Measurements from ENCODE around the gene C16orf92. TPM values are rescaled to one million over a fixed set of nuclear protein-coding genes. Genes with fewer than 3 reads are reported as not detected.

Gene C16orf92
- total RNA-seq, 3 donors from 2014 or later: not detected

DNA sequence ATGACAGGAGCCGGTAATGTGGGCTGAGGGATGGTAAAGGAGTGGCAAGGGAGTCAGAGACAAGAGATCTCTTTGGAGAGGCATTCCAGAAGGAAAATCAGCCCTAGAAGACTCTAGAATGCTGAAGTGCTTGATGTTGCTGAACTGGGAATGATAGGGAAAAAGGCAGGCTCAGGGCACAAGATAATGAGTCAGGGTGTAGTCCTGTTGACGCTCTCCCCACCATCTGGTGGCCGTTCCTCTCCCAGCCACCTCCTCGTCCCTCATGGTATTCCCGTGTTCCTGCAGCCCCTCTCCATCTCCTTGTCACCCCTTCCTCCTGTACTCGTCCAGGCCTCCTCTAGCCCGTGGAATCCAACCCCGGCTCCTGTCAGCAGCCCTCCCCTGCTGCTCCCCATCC lies 31.5 kb downstream of the C16orf92 start:
- no peaks in the 10 kb centered on the region for H3K36me3 ChIP-seq
- H3K4me3 ChIP-seq: no peak overlapping the region
- TF ChIP-seq POLR2AphosphoS5 (IDR thresholded peaks at IDR 0.05) (no peak), POLR2A (IDR thresholded peaks at IDR 0.05) (no peak)
- TF ChIP-seq, protein P1, sequence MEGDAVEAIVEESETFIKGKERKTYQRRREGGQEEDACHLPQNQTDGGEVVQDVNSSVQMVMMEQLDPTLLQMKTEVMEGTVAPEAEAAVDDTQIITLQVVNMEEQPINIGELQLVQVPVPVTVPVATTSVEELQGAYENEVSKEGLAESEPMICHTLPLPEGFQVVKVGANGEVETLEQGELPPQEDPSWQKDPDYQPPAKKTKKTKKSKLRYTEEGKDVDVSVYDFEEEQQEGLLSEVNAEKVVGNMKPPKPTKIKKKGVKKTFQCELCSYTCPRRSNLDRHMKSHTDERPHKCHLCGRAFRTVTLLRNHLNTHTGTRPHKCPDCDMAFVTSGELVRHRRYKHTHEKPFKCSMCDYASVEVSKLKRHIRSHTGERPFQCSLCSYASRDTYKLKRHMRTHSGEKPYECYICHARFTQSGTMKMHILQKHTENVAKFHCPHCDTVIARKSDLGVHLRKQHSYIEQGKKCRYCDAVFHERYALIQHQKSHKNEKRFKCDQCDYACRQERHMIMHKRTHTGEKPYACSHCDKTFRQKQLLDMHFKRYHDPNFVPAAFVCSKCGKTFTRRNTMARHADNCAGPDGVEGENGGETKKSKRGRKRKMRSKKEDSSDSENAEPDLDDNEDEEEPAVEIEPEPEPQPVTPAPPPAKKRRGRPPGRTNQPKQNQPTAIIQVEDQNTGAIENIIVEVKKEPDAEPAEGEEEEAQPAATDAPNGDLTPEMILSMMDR (IDR thresholded peaks at IDR 0.05): no peak
- intact Hi-C loops (cut with DNase I; ENCODE audit: low total_unique reads): no loop called here
- no peaks in the 10 kb centered on the region for H3K27me3 ChIP-seq
- peak overlapping the region; percentile 41 to 50 for H3K27ac ChIP-seq
- H3K4me1 ChIP-seq: no peaks in the 10 kb centered on the region
- no peak for DNase-seq (ENCODE audit: low spot score in 2 of 2)
- no peaks in the 10 kb centered on the region for H3K9me3 ChIP-seq

DNA sequence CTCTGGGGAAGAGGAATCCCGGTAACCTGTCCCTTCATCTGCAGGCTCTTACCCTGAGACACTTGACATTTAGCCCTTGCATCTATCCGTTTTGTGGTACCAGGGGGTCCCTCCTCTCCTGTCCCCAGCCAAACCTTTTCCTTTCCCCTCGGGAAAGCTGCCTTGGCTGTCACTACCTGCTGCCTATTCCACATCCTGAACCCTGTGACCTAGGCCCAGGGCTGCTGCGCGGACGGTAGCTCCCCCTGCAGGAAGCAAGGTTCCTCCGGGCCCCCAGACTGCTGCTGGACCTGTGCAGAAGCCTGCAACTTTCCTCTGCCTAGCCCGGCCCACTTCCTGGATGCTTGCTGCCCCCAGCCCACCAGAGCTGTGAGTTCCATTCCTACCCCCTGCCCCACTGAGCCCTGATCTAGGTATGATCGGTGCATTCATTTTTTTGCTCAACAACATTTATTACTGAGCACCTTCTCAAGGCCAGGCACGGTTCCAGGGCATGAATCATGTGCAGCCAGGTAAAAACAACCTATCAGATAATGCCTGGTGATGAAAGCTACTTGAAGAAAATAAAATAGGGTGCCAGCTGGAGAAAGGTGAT lies 32.1 kb downstream of the C16orf92 start:
- H3K4me1 ChIP-seq: no peaks in the 10 kb centered on the region
- H3K9me3 ChIP-seq: no peaks in the 10 kb centered on the region
- peak overlapping the region; percentile 41 to 50 for H3K27ac ChIP-seq
- intact Hi-C loops (cut with DNase I; ENCODE audit: low total_unique reads): no loop called here
- no peaks in the 10 kb centered on the region for H3K27me3 ChIP-seq
- DNase-seq (ENCODE audit: low spot score in 2 of 2): peak in 1 of 2 donors; percentile 68
- TF ChIP-seq, protein P1 (IDR thresholded peaks at IDR 0.05): peak in 1 of 3 donors; percentile 43
- no peak for TF ChIP-seq POLR2A (IDR thresholded peaks at IDR 0.05)
- H3K36me3 ChIP-seq: no peaks in the 10 kb centered on the region
- H3K4me3 ChIP-seq: no peak overlapping the region

DNA sequence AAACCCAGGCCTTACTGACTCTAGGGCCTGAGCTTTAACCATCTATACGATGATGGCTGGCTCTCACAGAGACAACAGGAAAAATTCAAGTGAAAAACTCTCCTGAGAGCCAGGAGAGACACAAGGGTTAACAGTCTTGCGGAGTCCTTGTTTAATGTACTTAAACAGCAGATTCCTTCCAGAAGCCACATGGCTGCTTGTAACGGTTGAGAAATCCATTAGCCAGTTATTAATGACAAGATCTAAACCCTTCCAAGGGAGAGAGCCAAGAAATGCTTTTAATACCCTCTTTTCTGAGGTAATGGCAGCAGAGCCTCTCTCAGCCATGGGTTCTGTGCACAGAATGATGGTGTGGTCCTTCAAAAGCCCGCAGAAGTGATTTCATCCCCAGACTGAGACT lies 37.3 kb downstream of the C16orf92 start:
- TF ChIP-seq POLR2A (IDR thresholded peaks at IDR 0.05) (no peak), POLR2AphosphoS5 (IDR thresholded peaks at IDR 0.05) (no peak)
- TF ChIP-seq, protein P1 (IDR thresholded peaks at IDR 0.05): no peak
- H3K4me3 ChIP-seq: peak overlapping the region in 1 of 3 donors; percentile 27
- no peaks in the 10 kb centered on the region for H3K9me3 ChIP-seq
- H3K4me1 ChIP-seq: peaks cover 8 to 9% of the 10 kb centered on the region in 2 donors
- intact Hi-C loops (cut with DNase I; ENCODE audit: low total_unique reads): no loop called here
- H3K27ac ChIP-seq: peak overlapping the region; percentile 81 to 93
- no peaks in the 10 kb centered on the region for H3K36me3 ChIP-seq
- H3K27me3 ChIP-seq: no peaks in the 10 kb centered on the region
- no peak for DNase-seq (ENCODE audit: low spot score in 2 of 2)

DNA sequence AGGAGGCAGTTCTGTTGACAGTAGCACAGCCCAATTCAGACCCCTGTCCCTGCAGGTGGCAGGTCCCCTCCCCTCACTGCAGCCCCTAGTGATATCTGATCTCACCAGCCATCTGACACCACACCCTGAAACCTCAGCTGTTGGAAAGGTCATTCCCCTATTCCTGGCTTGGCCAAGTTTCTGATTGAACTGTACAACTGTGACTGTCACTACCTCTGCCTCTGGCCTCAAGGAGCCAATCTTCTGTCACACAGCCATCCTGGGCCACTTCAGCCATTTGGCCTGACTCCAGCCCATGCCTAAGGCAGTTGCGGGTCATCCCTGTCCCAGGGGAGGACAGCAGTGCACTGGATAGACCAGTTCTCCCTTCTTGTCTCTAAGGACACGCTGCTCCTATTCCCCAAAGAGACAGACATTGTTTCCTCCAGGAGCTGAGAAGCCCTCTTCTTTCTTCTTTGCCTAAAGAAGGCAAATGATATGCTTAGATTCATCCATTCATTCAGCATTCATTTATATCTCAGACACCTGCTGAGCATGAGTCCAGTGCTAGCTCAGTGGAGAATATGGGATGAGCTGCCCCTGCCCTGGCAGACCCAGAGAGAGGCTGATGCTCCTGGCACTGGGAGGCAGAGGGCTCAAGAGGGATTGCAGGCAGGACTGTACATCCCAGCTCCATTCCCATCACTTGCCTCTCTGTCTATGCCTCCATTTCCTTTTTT lies 38.0 kb downstream of the C16orf92 start:
- TF ChIP-seq POLR2A (IDR thresholded peaks at IDR 0.05): no peak
- peak; percentile 27 to 63 (median 62) for TF ChIP-seq POLR2AphosphoS5 (IDR thresholded peaks at IDR 0.05)
- TF ChIP-seq, protein P1 (IDR thresholded peaks at IDR 0.05): no peak
- H3K9me3 ChIP-seq: no peaks in the 10 kb centered on the region
- intact Hi-C loops (cut with DNase I; ENCODE audit: low total_unique reads): no loop called here
- no peaks in the 10 kb centered on the region for H3K36me3 ChIP-seq
- H3K27me3 ChIP-seq: no peaks in the 10 kb centered on the region
- peaks cover 8 to 9% of the 10 kb centered on the region in 2 donors for H3K4me1 ChIP-seq
- peak; percentile 85 to 91 for DNase-seq (ENCODE audit: low spot score in 2 of 2)
- peak overlapping the region in 1 of 3 donors; percentile 27 for H3K4me3 ChIP-seq
- peak overlapping the region; percentile 81 to 93 for H3K27ac ChIP-seq

DNA sequence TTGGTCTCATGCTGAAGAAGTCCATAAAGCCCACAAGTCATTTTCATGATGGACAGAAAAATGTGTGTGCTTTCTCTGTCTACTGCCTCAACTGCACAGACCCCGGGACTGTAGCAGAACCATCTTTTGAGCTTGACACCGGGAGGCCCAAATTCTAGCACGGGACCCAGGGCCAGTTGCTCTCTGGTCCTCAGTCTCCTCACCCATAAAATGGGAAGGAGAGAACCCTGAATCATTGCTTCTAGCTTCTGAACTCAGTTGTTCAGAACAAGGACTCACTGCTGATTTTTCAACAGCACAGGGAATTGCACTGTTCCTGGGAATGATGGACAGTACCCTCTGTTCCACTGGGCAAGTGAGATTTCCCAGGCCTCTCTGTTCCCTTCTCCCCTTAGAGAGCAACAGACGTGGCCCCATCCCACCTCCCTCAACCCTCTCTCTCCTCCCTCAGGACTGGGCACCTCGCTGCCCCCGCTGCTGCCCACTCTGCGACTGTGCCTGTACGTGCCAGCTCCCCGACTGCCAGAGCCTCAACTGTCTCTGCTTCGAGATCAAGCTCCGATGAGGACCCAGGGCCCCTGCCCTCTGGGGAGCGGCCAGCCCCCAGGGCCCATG lies 40.4 kb downstream of the C16orf92 start:
- intact Hi-C loops (cut with DNase I; ENCODE audit: low total_unique reads): no loop called here
- Histone ChIP-seq H3K36me3 (peaks cover 1% of the 10 kb centered on the region), H3K4me1 (peaks cover 9 to 17% of the 10 kb centered on the region in 2 donors), H3K4me3 (peak overlapping the region; percentile 87 to 97 (median 95)), H3K27ac (peak overlapping the region; percentile 93 to 98), H3K27me3 (no peaks in the 10 kb centered on the region), H3K9me3 (no peaks in the 10 kb centered on the region)
- no peak for TF ChIP-seq POLR2AphosphoS5 (IDR thresholded peaks at IDR 0.05)
- no peak for TF ChIP-seq POLR2A (IDR thresholded peaks at IDR 0.05)
- TF ChIP-seq, protein P1 (IDR thresholded peaks at IDR 0.05): no peak
- no peak for DNase-seq (ENCODE audit: low spot score in 2 of 2)
